K562 (cell line): Measurements from ENCODE around the gene PTGER3. TPM values are rescaled to one million over a fixed set of nuclear protein-coding genes. Genes with fewer than 3 reads are reported as not detected.
A peak's percentile ranks its signal among the peaks of the same experiment; 100 is the strongest.

Source experiments
- CBX3 ChIP-seq, 2 experiments: IDR thresholded peaks; 1 replicate in 1 of 2; 2 replicates in 1 of 2; pipeline ENCODE4 v1.6.1; 2012; ENCODE audit warnings: inconsistent platforms in 2 of 2, low read length in 2 of 2, borderline replicate concordance in 1 of 2, control low read depth in 1 of 2
- CCAR2 ChIP-seq: fragments of 200-400 bp; formaldehyde crosslinking; IDR thresholded peaks from 2 replicates; pipeline ENCODE4 v1.6.1; 2017; ENCODE audit warnings: mild to moderate bottlenecking, low read depth, low read length
- EGR1 ChIP-seq: fragments of 450-650 bp; conservative IDR thresholded peaks from 2 replicates; pipeline ENCODE4 v1.6.1; 2017; ENCODE audit warnings: mild to moderate bottlenecking
- ELF4 ChIP-seq: fragments of 450-650 bp; formaldehyde crosslinking; IDR thresholded peaks from 2 replicates; pipeline ENCODE4 v1.4.0; 2022; ENCODE audit warnings: missing genetic modification characterization
- GATA2 ChIP-seq: sonication (generic); formaldehyde crosslinking; IDR thresholded peaks from 2 replicates; pipeline ENCODE4 v1.4.0; 2020; ENCODE audit warnings: mild to moderate bottlenecking, missing genetic modification reagents
- GATAD2B ChIP-seq: fragments of 450-650 bp; IDR thresholded peaks from 2 replicates; pipeline ENCODE4 v1.6.1; 2017; ENCODE audit warnings: mild to moderate bottlenecking, borderline replicate concordance
- ILK ChIP-seq: fragments of 450-650 bp; IDR thresholded peaks from 2 replicates; pipeline ENCODE4 v1.6.1; 2016; ENCODE audit warnings: missing genetic modification characterization, low read depth, mild to moderate bottlenecking, missing compliant biosample characterization, moderate library complexity, borderline replicate concordance
- KDM1A ChIP-seq, 2 experiments: fragments of 450-650 bp; IDR thresholded peaks; 2 replicates each; pipeline ENCODE4 v1.6.1; 2016; ENCODE audit warnings: mild to moderate bottlenecking in 2 of 2
- LEF1 ChIP-seq: fragments of 450-650 bp; IDR thresholded peaks from 2 replicates; pipeline ENCODE4 v1.6.1; 2016; ENCODE audit warnings: mild to moderate bottlenecking
- MAFK ChIP-seq: IDR thresholded peaks from 2 replicates; pipeline ENCODE4 v1.6.1; 2011; ENCODE audit warnings: low read length, improper control_type of control experiment
- MIER1 ChIP-seq: fragments of 450-650 bp; IDR thresholded peaks from 2 replicates; pipeline ENCODE4 v1.6.1; 2016; ENCODE audit warnings: antibody characterized with exemption, mild to moderate bottlenecking, low read depth
- NCOA1 ChIP-seq: fragments of 450-650 bp; IDR thresholded peaks from 2 replicates; pipeline ENCODE4 v1.6.1; 2016; ENCODE audit warnings: low read depth
- NCOA2 ChIP-seq, 2 experiments: fragments of 450-650 bp; IDR thresholded peaks; 2 replicates each; pipeline ENCODE4 v1.6.1; 2018; ENCODE audit warnings: mild to moderate bottlenecking in 2 of 2, moderate library complexity in 1 of 2; ENCODE audit not compliant: partially characterized antibody in 2 of 2
- PHB2 ChIP-seq: fragments of 450-650 bp; IDR thresholded peaks from 2 replicates; pipeline ENCODE4 v1.6.1; 2017; ENCODE audit warnings: low read depth
- PHF20 ChIP-seq: fragments of 450-650 bp; IDR thresholded peaks from 2 replicates; pipeline ENCODE4 v1.6.1; 2018; ENCODE audit not compliant: partially characterized antibody
- POLR2H ChIP-seq: IDR thresholded peaks from 2 replicates; pipeline ENCODE4 v1.6.1; 2016; ENCODE audit warnings: missing genetic modification characterization, low read depth, mild to moderate bottlenecking, control low read depth, missing compliant biosample characterization, moderate library complexity
- POLR3A ChIP-seq: IDR thresholded peaks from 2 replicates; pipeline ENCODE4 v1.6.1; 2011; ENCODE audit warnings: borderline replicate concordance, mild to moderate bottlenecking, moderate library complexity; ENCODE audit not compliant: insufficient read length, insufficient read depth; ENCODE audit errors: extremely low read depth
- SAFB ChIP-seq: fragments of 200-400 bp; formaldehyde crosslinking; IDR thresholded peaks from 2 replicates; pipeline ENCODE4 v1.6.1; 2017; ENCODE audit warnings: low read depth, low read length, borderline replicate concordance
- SMARCA4 ChIP-seq: fragments of 450-650 bp; IDR thresholded peaks from 2 replicates; pipeline ENCODE4 v1.6.1; 2016
- TAF15 ChIP-seq: fragments of 200-400 bp; formaldehyde crosslinking; IDR thresholded peaks from 2 replicates; pipeline ENCODE4 v1.6.1; 2017; ENCODE audit warnings: mild to moderate bottlenecking, low read depth, low read length, moderate library complexity
- ZFP36 ChIP-seq: fragments of 150-350 bp; IDR thresholded peaks from 2 replicates; pipeline ENCODE4 v1.6.1; 2018; ENCODE audit warnings: low read length, low read depth; ENCODE audit not compliant: partially characterized antibody
- ZNF197 ChIP-seq: fragments of 200-800 bp; sonication (Bioruptor generic); IDR thresholded peaks from 2 replicates; pipeline ENCODE4 v1.6.1; 2016; ENCODE audit warnings: low read depth, missing genetic modification characterization, missing compliant biosample characterization
- ZNF212 ChIP-seq: fragments of 450-650 bp; formaldehyde crosslinking; IDR thresholded peaks from 2 replicates; pipeline ENCODE4 v1.4.0; 2020; ENCODE audit warnings: mild to moderate bottlenecking
- ZNF589 ChIP-seq: fragments of 200-800 bp; sonication (Bioruptor generic); IDR thresholded peaks from 2 replicates; pipeline ENCODE4 v1.6.1; 2016; ENCODE audit warnings: low read depth, missing genetic modification characterization, missing compliant biosample characterization
- ZNF785 ChIP-seq: fragments of 250-450 bp; sonication (Bioruptor Pico); IDR thresholded peaks from 2 replicates; pipeline ENCODE4 v1.4.0; 2020; ENCODE audit warnings: mild to moderate bottlenecking
- polyA plus RNA-seq, 8 experiments: library from polyadenylated mRNA; depleted of rRNA in 4 of 8; stranded (reverse) in 5 of 8; unstranded in 3 of 8; fragments of >200 nt; fragmentation: Nextera tagmentation in 2 of 8; fragmentation: Illumina TruSeq in 1 of 8; extraction: Ambion mirVana in 2 of 8; extraction: Trizol in 1 of 8; gene quantifications; 2 replicates each; pipeline versions ENCODE4 v1.2.1 to v1.2.3, GENCODE V29; 2011 to 2014; ENCODE audit warnings: inconsistent platforms in 1 of 8, missing spikeins in 1 of 8
- total RNA-seq, 7 experiments: library from RNA; depleted of rRNA in 6 of 7; stranded (reverse); fragments of >200 nt in 6 of 7; fragmentation: Illumina TruSeq in 2 of 7; extraction: Trizol in 2 of 7; gene quantifications; 2 replicates each; pipeline versions ENCODE4 v1.2.1 to v1.2.3, GENCODE V29; 2011 to 2021; ENCODE audit warnings: low replicate concordance in 1 of 7
- TF ChIP-seq, protein P1 (sequence below), 2 experiments: fragments of 450-650 bp in 1 of 2; sonication (generic) in 1 of 2; formaldehyde crosslinking; conservative IDR thresholded peaks; 2 replicates each; pipeline versions ENCODE4 v1.4.0 to v1.8.1; 2020 to 2022; ENCODE audit warnings: mild to moderate bottlenecking in 1 of 2, missing genetic modification reagents in 1 of 2
- TF ChIP-seq, protein P2 (sequence below): sonication (generic); formaldehyde crosslinking; IDR thresholded peaks from 2 replicates; pipeline ENCODE4 v1.8.1; 2022; ENCODE audit warnings: missing genetic modification reagents
- TF ChIP-seq, protein P3 (sequence below): sonication (generic); formaldehyde crosslinking; IDR thresholded peaks from 2 replicates; pipeline ENCODE4 v1.5.0; 2020; ENCODE audit warnings: missing genetic modification reagents

The PTGER3 gene
- total and polyA plus RNA-seq, 9 of the 15 experiments (the other 6 are each of a cell fraction or from before 2014, with no cell fraction given) = 3.8 to 28.5 (median 14.2) TPM

DNA sequence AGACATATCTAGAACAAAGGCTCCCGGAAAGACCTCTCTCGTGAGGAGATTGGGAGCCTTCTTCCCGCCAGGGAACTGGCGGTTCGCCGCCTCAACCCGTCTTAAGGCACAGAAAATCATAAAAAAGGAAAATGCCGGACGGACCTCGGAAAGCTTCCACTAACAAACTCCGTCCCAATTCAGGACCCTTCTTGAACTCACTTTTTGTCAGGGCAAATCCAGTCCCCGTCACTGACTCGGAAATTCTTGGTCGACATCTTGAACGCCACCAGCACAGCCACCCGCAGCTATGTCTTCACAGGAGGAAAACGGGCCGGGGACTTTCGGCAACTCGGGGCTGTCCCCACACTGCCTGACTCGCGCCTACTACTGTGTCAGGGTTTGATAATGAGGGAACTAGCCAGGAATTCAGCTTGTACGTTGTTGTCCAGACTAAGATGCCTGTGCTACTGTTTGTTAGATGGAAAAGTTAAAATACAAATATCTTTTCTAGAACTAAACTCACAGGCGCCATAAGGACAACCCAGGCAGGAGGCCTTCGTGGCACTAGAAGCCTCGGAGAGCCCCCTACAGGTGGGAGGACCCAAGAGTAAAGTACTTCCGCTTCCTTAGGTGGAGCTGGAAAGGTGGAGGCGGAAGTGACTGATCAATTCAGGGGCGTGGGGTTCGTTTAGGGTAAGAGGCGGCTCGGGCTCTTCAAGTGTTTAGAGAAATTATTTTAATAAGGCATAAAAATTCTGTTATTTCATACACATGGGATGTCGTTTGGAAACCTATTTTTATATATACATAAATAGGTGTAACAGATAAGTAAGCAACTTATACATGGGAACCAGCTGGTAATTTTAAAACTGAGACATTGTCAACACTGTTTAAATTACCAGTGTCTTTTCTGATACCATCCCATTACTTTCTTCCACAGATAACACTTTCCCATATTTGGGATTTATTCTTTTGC lies 33.4 kb upstream of the PTGER3 start, which contains the start of gene ZRANB2 (continued):
- TF ChIP-seq CBX3 (IDR thresholded peaks at IDR 0.05; ENCODE audit: borderline replicate concordance in 1 of 2, low read length in 2 of 2) (peak in 1 of 2 experiments; percentile 80; a peak in 2 of 3 replicates), TAF15 (no peak), ZNF197 (no peak), ZNF785 (no peak), POLR2H (tag) (peak; percentile 96), PHF20 (peak; percentile 67), GATAD2B (peak; percentile 59; the same call in 1 of the 2 replicates), ILK (no peak), CCAR2 (no peak), ZFP36 (no peak), MIER1 (no peak), GATA2 (CRISPR knock-in tag) (no peak), SMARCA4 (no peak), KDM1A (IDR thresholded peaks at IDR 0.05) (no peak), MAFK (no peak; the same call in 1 of the 2 replicates), PHB2 (no peak), ZNF212 (CRISPR knock-in tag) (no peak), NCOA2 (IDR thresholded peaks at IDR 0.05; ENCODE audit: partially characterized antibody in 2 of 2) (peak in 1 of 2 experiments; percentile 98), LEF1 (no peak), SAFB (no peak), ELF4 (CRISPR knock-in tag) (peak; percentile 53; the same call in 1 of the 2 replicates), POLR3A (no peak), ZNF589 (no peak), NCOA1 (no peak), EGR1 (0 out of 2 replicates have a peak, but pooled peaks have one; percentile 17)
- TF ChIP-seq, protein P1, sequence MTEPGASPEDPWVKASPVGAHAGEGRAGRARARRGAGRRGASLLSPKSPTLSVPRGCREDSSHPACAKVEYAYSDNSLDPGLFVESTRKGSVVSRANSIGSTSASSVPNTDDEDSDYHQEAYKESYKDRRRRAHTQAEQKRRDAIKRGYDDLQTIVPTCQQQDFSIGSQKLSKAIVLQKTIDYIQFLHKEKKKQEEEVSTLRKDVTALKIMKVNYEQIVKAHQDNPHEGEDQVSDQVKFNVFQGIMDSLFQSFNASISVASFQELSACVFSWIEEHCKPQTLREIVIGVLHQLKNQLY (CRISPR knock-in tag; conservative IDR thresholded peaks at IDR 0.05) = no peak
- TF ChIP-seq, protein P2, sequence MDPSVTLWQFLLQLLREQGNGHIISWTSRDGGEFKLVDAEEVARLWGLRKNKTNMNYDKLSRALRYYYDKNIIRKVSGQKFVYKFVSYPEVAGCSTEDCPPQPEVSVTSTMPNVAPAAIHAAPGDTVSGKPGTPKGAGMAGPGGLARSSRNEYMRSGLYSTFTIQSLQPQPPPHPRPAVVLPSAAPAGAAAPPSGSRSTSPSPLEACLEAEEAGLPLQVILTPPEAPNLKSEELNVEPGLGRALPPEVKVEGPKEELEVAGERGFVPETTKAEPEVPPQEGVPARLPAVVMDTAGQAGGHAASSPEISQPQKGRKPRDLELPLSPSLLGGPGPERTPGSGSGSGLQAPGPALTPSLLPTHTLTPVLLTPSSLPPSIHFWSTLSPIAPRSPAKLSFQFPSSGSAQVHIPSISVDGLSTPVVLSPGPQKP = no peak
- TF ChIP-seq, protein P3, sequence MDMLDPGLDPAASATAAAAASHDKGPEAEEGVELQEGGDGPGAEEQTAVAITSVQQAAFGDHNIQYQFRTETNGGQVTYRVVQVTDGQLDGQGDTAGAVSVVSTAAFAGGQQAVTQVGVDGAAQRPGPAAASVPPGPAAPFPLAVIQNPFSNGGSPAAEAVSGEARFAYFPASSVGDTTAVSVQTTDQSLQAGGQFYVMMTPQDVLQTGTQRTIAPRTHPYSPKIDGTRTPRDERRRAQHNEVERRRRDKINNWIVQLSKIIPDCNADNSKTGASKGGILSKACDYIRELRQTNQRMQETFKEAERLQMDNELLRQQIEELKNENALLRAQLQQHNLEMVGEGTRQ (CRISPR knock-in tag) = no peak
